HUES64 (cell line): ENCODE data around the gene TRIP13.
"Not testable (repeated sequence)": the region's sequence is repeated elsewhere in the genome, so short reads cannot be mapped to it uniquely, and the experiment has no call there.

Source experiments
- H3K27ac ChIP-seq: 2 replicates; pipeline ENCODE4 v1.7.0; 2013; ENCODE audit warnings: low read depth, low read length, inconsistent platforms
- H3K27me3 ChIP-seq: 2 replicates; pipeline ENCODE4 v1.6.1; 2013; ENCODE audit warnings: mild to moderate bottlenecking, low read length; ENCODE audit not compliant: insufficient read depth
- H3K36me3 ChIP-seq: 2 replicates; pipeline ENCODE4 v1.6.1; 2013; ENCODE audit warnings: mild to moderate bottlenecking, low read length; ENCODE audit not compliant: insufficient read depth
- H3K4me1 ChIP-seq: 2 replicates; pipeline ENCODE4 v1.6.1; 2013; ENCODE audit warnings: mild to moderate bottlenecking, low read length, moderate library complexity; ENCODE audit not compliant: insufficient read depth
- H3K4me3 ChIP-seq: 2 replicates; pipeline ENCODE4 v1.5.1; 2013; ENCODE audit warnings: mild to moderate bottlenecking, low read length, moderate library complexity
- H3K9ac ChIP-seq: 2 replicates; pipeline ENCODE4 v1.6.1; 2013; ENCODE audit warnings: mild to moderate bottlenecking, low read depth, low read length
- H3K9me3 ChIP-seq: 2 replicates; pipeline ENCODE4 v1.6.1; 2013; ENCODE audit warnings: low read depth, low read length; ENCODE audit not compliant: insufficient read depth
- WGBS: fragments of 150-250, 120-280 bp; methylation state at CpG from one replicate; pipeline ENCODE4 v1.1.7; 2013; ENCODE audit warnings: missing lambda C conversion rate; 5-methylcytosine and 5-hydroxymethylcytosine counted together

TRIP13 gene

DNA sequence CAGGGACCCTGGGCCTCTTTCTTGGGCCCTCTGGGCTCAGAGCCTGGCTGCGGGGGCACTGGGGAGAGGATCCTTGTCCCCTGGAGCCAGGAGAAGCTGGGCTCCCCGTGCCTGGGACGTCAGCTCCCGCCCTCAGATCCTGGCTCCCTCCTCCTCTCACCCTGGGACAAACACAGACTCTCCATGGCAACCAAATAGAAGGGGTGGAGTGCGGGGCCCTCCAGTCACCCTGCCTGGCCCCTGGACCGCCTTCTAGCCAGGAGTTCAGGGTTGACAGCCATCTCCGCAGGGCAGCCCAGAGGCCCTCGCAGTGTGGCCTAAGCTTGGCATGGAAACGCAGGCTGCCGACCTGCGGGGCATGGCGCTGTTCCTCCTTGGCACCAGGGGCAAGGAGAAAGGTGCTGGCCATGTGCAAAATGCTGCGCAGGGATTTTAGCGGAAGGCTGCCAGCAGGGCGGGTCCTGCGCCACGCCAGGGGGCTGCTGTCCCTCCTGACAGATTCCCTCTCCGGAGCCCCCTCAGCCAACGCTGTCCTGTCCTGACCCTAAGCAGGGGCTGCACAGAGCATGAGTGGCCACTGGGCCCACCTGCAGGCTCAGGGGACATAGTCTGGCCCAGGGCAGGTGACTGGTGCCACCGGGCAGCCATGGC lies 42.9 kb upstream of the TRIP13 start:
- H3K9ac ChIP-seq, result no peak overlapping the region
- no peaks in the 10 kb centered on the region for H3K9me3 ChIP-seq
- no peaks in the 10 kb centered on the region for H3K4me1 ChIP-seq
- no peak overlapping the region for H3K27ac ChIP-seq
- H3K4me3 ChIP-seq, result no peak overlapping the region
- WGBS, result 91% methylated on average over 20 of the region's 20 CpGs
- H3K36me3 ChIP-seq, result no peaks in the 10 kb centered on the region
- H3K27me3 ChIP-seq, result no peaks in the 10 kb centered on the region

- Histone ChIP-seq H3K9me3 (no peaks in the 10 kb centered on the region), H3K4me3 (no peak within 1 kb of the TSS), H3K36me3 (no peaks in the 10 kb centered on the region), H3K9ac (no peak within 1 kb of the TSS), H3K27ac (no peak within 1 kb of the TSS), H3K4me1 (no peaks in the 10 kb centered on the region), H3K27me3 (no peaks in the 10 kb centered on the region)
- 74% methylated on average over 27 of the region's 27 CpGs for WGBS
Observed at GRCh38 chr5:850511-851006, 42.1 kb upstream of the TRIP13 start, which contains the start of gene ZDHHC11. TSS of gene ZDHHC11 (minus strand) at chr5:850986. CDS start at chr5:850602, 384 bp downstream.

- Histone ChIP-seq H3K4me1 (no peaks in the 10 kb centered on the region), H3K36me3 (no peaks in the 10 kb centered on the region), H3K9me3 (no peaks in the 10 kb centered on the region), H3K27ac (no peak overlapping the region), H3K4me3 (no peak overlapping the region), H3K27me3 (no peaks in the 10 kb centered on the region), H3K9ac (no peak overlapping the region)
- 80% methylated on average over 19 of the region's 19 CpGs for WGBS
Observed at GRCh38 chr5:851076-851475, 41.6 kb upstream of the TRIP13 start.

DNA sequence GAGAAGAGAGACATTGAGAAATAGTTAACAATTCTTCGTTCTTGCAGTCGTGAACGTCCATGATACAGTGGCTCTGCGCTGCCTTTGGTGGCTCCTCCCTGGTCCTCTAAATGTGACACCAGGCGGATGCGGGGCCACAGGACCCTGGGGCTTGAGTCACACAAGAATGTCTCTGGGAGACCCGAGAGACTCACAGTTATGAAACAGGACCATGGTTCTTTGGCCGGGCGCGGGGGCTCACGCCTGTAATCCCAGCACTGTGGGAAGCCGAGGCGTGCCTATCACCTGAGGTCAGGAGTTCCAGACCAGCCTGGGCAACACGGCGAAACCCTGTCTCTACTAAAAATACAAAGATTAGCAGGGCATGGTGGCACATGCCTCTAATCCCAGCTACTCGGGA lies 41.1 kb upstream of the TRIP13 start:
- 91% methylated on average over 16 of the region's 16 CpGs for WGBS
- H3K27me3 ChIP-seq, result no peaks in the 10 kb centered on the region
- H3K27ac ChIP-seq, result no peak overlapping the region
- no peaks in the 10 kb centered on the region for H3K36me3 ChIP-seq
- H3K4me1 ChIP-seq, result no peaks in the 10 kb centered on the region
- no peak overlapping the region for H3K9ac ChIP-seq
- H3K4me3 ChIP-seq, result no peak overlapping the region
- no peaks in the 10 kb centered on the region for H3K9me3 ChIP-seq

GRCh38 chr5:852018-852417 lies 40.7 kb upstream of the TRIP13 start:
- no peak overlapping the region for H3K4me3 ChIP-seq
- H3K4me1 ChIP-seq, result no peaks in the 10 kb centered on the region
- WGBS, result 90% methylated on average over 5 of the region's 5 CpGs
- H3K9ac ChIP-seq, result no peak overlapping the region
- H3K9me3 ChIP-seq, result no peaks in the 10 kb centered on the region
- no peaks in the 10 kb centered on the region for H3K36me3 ChIP-seq
- no peaks in the 10 kb centered on the region for H3K27me3 ChIP-seq
- no peak overlapping the region for H3K27ac ChIP-seq

- Histone ChIP-seq H3K9me3 (no peaks in the 10 kb centered on the region), H3K4me1 (no peaks in the 10 kb centered on the region), H3K4me3 (no peak overlapping the region), H3K27ac (no peak overlapping the region), H3K9ac (no peak overlapping the region), H3K27me3 (no peaks in the 10 kb centered on the region), H3K36me3 (no peaks in the 10 kb centered on the region)
- 95% methylated on average over 55 of the region's 55 CpGs for WGBS
Observed at GRCh38 chr5:852431-853401, 40.0 kb upstream of the TRIP13 start.

DNA sequence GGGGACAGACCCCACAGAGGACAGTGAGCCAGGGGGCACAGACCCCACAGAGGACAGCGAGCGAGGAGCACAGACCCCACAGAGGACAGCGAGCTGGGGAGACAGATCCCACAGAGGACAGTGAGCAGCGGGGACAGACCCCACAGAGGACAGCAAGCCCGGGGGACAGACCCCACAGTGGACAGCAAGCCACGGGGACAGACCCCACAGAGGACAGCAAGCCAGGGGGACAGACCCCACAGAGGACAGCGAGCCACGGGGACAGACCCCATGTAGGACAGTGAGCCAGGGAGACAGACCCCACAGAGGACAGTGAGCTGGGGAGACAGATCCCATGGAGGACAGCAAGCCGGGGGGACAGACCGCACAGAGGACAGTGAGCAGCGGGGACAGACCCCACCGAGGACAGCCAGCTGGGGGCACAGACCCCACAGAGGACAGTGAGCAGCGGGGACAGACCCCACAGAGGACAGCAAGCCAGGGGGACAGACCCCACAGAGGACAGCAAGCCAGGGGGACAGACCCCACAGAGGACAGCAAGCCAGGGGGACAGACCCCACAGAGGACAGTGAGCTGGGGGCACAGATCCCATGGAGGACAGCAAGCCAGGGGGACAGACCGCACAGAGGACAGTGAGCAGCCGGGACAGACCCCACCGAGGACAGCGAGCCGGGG lies 39.1 kb upstream of the TRIP13 start:
- H3K36me3 ChIP-seq, H3K4me1 ChIP-seq, H3K27me3 ChIP-seq, H3K27ac ChIP-seq, H3K9me3 ChIP-seq, H3K9ac ChIP-seq, H3K4me3 ChIP-seq: not testable (repeated sequence)
- WGBS, result 92% methylated on average over 18 of the region's 18 CpGs

DNA sequence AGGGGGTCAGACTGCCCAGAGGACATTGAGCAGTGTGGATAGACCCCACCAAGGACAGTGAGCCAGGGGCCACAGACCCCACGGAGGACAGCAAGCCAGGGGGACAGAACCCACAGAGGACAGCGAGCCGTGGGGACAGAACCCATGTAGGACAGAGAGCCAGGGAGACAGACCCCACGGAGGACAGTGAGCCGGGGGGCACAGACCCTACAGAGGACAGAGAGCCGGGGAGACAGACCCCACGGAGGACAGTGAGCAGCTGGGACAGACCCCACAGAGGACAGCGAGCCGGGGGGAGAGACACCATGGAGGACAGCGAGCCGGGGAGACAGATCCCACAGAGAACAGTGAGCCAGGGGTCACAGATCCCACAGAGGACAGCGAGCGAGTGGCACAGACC lies 38.5 kb upstream of the TRIP13 start:
- Histone ChIP-seq H3K27me3 (no peaks in the 10 kb centered on the region), H3K9ac (no peak overlapping the region), H3K4me1 (no peaks in the 10 kb centered on the region), H3K9me3 (no peaks in the 10 kb centered on the region), H3K36me3 (no peaks in the 10 kb centered on the region), H3K4me3 (no peak overlapping the region), H3K27ac (no peak overlapping the region)
- WGBS, result 90% methylated on average over 13 of the region's 13 CpGs

DNA sequence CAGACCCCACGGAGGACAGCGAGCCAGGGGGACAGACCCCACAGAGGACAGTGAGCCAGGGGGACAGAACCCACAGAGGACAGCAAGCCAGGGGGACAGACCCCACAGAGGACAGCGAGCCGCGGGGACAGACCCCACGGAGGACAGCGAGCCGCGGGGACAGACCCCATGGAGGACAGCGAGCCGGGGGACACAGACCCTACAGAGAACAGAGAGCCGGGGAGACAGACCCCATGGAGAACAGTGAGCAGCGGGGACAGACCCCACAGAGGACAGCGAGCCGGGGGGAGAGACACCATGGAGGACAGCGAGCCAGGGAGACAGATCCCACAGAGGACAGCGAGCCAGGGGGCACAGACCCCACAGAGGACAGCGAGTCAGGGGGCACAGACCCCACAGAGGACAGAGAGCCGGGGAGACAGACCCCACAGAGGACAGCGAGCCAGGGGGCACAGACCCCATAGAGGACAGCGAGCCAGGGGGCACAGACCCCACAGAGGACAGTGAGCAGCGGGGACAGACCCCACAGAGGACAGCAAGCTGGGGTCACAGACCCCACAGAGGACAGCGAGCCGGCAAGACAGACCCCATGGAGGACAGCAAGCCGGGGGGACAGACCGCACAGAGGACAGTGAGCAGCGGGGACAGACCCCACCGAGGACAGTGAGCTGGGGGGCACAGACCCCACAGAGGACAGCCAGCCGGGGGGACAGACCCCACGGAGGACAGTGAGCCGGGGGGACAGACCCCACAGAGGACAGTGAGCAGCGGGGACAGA lies 37.5 kb upstream of the TRIP13 start:
- Histone ChIP-seq H3K9me3 (no peaks in the 10 kb centered on the region), H3K4me1 (no peaks in the 10 kb centered on the region), H3K27ac (no peak overlapping the region), H3K36me3 (no peaks in the 10 kb centered on the region), H3K4me3 (no peak overlapping the region), H3K27me3 (no peaks in the 10 kb centered on the region), H3K9ac (no peak overlapping the region)
- 91% methylated on average over 32 of the region's 32 CpGs for WGBS

DNA sequence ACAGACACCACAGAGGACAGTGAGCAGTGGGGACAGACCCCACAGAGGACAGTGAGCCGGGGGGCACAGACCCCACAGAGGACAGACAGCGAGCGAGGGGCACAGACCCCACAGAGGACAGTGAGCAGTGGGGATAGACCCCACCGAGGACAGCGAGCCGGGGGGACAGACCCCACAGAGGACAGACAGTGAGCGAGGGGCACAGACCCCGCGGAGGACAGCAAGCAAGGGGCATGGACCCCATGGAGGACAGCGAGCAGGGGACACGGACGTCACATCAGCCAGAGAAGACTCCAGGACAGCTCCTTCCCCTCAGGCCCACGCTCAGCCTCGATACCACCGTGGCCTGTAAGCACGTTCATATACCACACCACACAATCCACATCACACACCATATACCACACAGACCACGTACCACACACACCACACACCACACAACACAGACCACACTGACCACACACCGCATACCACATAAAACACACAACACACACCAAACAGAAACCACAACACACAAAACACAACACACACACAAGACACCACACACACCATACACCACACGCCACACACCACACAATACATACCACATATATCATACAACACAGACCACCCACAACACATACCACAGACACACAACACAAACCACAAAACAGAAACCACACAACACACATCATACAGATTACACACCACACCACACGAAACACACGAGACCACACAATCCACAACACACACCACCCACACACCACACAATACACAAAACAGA lies 36.7 kb upstream of the TRIP13 start:
- Histone ChIP-seq H3K4me1 (no peaks in the 10 kb centered on the region), H3K9me3 (no peaks in the 10 kb centered on the region), H3K27ac (no peak overlapping the region), H3K27me3 (no peaks in the 10 kb centered on the region), H3K36me3 (no peaks in the 10 kb centered on the region), H3K9ac (no peak overlapping the region), H3K4me3 (no peak overlapping the region)
- 90% methylated on average over 21 of the region's 21 CpGs for WGBS
